Measurements from ENCODE around the gene CREB3L2. TPM values are rescaled to one million over a fixed set of nuclear protein-coding genes. Genes with fewer than 3 reads are reported as not detected.

The CREB3L2 gene
- total and polyA plus RNA-seq, 10 of the 15 experiments (the other 5 are each of a cell fraction or from before 2014, with no cell fraction given), result 6.4 to 67.1 (median 26.2) TPM

DNA sequence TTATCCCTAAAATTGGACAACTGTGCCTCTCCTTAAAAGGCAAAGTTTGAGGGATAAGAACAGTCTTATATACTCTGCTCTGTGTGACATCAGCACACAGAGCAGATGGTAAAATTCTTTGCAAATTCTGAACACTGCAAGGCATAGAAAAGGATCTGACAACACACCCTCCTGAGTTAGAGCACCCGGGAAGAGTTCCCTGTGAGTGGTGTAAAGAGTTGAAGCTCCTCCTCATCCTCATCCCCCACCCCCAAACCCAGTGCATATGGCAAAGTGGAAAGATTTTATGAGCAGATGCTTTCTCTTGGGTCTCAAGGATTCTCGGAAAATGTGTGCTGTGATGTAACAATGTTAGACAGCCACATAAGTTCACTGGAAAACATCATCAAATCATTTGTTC is 115.1 kb downstream of the CREB3L2 start:
- no peak overlapping the region for H3K4me2 ChIP-seq (ENCODE audit: control insufficient read depth, insufficient read depth)
- no peaks in the 10 kb centered on the region for H3K27me3 ChIP-seq (replicated peaks in 1 of 2; ENCODE audit: control insufficient read depth in 2 of 2, insufficient read depth in 2 of 2, low read length in 1 of 2)
- ATAC-seq (no peak), FAIRE-seq (no peak), DNase-seq (ENCODE audit: low read depth, low spot score) (no peak)
- H2AFZ ChIP-seq (ENCODE audit: control insufficient read depth, low read depth, low read length), result no peak overlapping the region
- H3K27ac ChIP-seq (ENCODE audit: control insufficient read depth, insufficient read depth), result no peak overlapping the region
- intact Hi-C loops (cut with micrococcal nuclease; ENCODE audit: unreplicated experiment) (no loop called here), in situ Hi-C loops (cut with MboI) (no loop called here)
- ChIA-PET CTCF (interaction anchor here (11.5 kb wide), 1 partner anchor 231 kb away, joined by 137 read pairs; no protein-coding TSS in a partner anchor), SMC1A (ENCODE audit: uncharacterized antibody, unreplicated experiment) (interaction anchor here (0.8 to 1.1 kb wide), 2 partner anchors 46 to 230 kb away, joined by 3 read pairs; no protein-coding TSS in a partner anchor), RAD21 (ENCODE audit: unreplicated experiment) (no interaction called here), POLR2A (interaction anchor here (0.7 kb wide), 1 partner anchor 74 kb away, joined by 3 read pairs; no protein-coding TSS in a partner anchor)
- no peaks in the 10 kb centered on the region for H4K20me1 ChIP-seq (ENCODE audit: control insufficient read depth, insufficient read depth)
- TF ChIP-seq FOXM1 (IDR thresholded peaks at IDR 0.05; ENCODE audit: low read depth, low read length), result no peak
- TF ChIP-seq CEBPB (IDR thresholded peaks at IDR 0.05; ENCODE audit: borderline replicate concordance in 1 of 2, low read depth in 2 of 2, low read length in 2 of 2), result no peak
- TF ChIP-seq PAX8 (IDR thresholded peaks at IDR 0.05), result no peak
- no peak for TF ChIP-seq NR2C1 (IDR thresholded peaks at IDR 0.05)
- TF ChIP-seq ATF3 (IDR thresholded peaks at IDR 0.05; ENCODE audit: borderline replicate concordance, extremely low read depth, low read depth, low read length), result no peak
- TF ChIP-seq, protein P1, sequence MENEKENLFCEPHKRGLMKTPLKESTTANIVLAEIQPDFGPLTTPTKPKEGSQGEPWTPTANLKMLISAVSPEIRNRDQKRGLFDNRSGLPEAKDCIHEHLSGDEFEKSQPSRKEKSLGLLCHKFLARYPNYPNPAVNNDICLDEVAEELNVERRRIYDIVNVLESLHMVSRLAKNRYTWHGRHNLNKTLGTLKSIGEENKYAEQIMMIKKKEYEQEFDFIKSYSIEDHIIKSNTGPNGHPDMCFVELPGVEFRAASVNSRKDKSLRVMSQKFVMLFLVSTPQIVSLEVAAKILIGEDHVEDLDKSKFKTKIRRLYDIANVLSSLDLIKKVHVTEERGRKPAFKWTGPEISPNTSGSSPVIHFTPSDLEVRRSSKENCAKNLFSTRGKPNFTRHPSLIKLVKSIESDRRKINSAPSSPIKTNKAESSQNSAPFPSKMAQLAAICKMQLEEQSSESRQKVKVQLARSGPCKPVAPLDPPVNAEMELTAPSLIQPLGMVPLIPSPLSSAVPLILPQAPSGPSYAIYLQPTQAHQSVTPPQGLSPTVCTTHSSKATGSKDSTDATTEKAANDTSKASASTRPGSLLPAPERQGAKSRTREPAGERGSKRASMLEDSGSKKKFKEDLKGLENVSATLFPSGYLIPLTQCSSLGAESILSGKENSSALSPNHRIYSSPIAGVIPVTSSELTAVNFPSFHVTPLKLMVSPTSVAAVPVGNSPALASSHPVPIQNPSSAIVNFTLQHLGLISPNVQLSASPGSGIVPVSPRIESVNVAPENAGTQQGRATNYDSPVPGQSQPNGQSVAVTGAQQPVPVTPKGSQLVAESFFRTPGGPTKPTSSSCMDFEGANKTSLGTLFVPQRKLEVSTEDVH (IDR thresholded peaks at IDR 0.05; ENCODE audit: low read depth, partially characterized antibody), result no peak
- TF ChIP-seq PKNOX1 (IDR thresholded peaks at IDR 0.05), result no peak
- TF ChIP-seq POLR2A (IDR thresholded peaks at IDR 0.05; ENCODE audit: low read depth, low read length), result no peak
- TF ChIP-seq ZNF622 (IDR thresholded peaks at IDR 0.05), result no peak
- no peak for TF ChIP-seq IRF3 (IDR thresholded peaks at IDR 0.05)
- no peak for TF ChIP-seq NR2C2 (IDR thresholded peaks at IDR 0.05; ENCODE audit: borderline replicate concordance, control insufficient read depth, insufficient read length, low read depth)
- no peak for TF ChIP-seq KAT2A (conservative IDR thresholded peaks at IDR 0.05; ENCODE audit: control insufficient read depth, low read depth, low read length)
- no peak for TF ChIP-seq SMC3 (IDR thresholded peaks at IDR 0.05; ENCODE audit: borderline replicate concordance, low read length)
- no peak for TF ChIP-seq DPF2 (IDR thresholded peaks at IDR 0.05)
- H3K4me1 ChIP-seq (ENCODE audit: control insufficient read depth, insufficient read depth, low read length), result peaks cover 16% of the 10 kb centered on the region
- no peak overlapping the region for H3K9ac ChIP-seq (ENCODE audit: control insufficient read depth, insufficient read depth, low read length)
- H3K9me3 ChIP-seq (replicated peaks; ENCODE audit: control insufficient read depth, insufficient read depth, low read length), result no peaks in the 10 kb centered on the region
- H3K36me3 ChIP-seq (ENCODE audit: control insufficient read depth in 2 of 2, insufficient read depth in 2 of 2, low read length in 1 of 2), result peaks cover 11 to 48% of the 10 kb centered on the region in 2 experiments
- no TSS peak for BruUV-seq (replicated peaks)
- H3K4me3 ChIP-seq, result no peak overlapping the region
- WGBS (ENCODE audit: insufficient coverage, insufficient replicate concordance, low lambda C conversion rate, missing lambda C conversion rate), result 100% methylated on average over 2 of the region's 2 CpGs
- H3K79me2 ChIP-seq (ENCODE audit: control insufficient read depth, insufficient read depth, low read length), result no peaks in the 10 kb centered on the region

Data from GM12878 (cell line).